Neural cell (in vitro differentiated cells): ENCODE data around the gene LCORL. TPM values are rescaled to one million over a fixed set of nuclear protein-coding genes. Genes with fewer than 3 reads are reported as not detected.
A peak's percentile ranks its signal among the peaks of the same experiment; 100 is the strongest.

Experiments
- H2AFZ ChIP-seq: fragments of 200-600, 300-800 bp; sonication (generic), shearing (Covaris generic); 2 replicates; pipeline ENCODE4 v1.6.0; 2014; ENCODE audit warnings: low read depth, mild to moderate bottlenecking, antibody characterized with exemption, low read length, moderate library complexity
- H3F3A ChIP-seq: fragments of 200-600 bp; shearing (Covaris generic); 2 replicates; pipeline ENCODE4 v1.6.1; 2016; ENCODE audit warnings: mild to moderate bottlenecking, moderate library complexity, mixed read lengths, antibody characterized with exemption, low read length; ENCODE audit not compliant: insufficient read depth, poor library complexity, severe bottlenecking
- H3K27ac ChIP-seq: fragments of 200-600, 300-800 bp; sonication (generic), shearing (Covaris generic); 2 replicates; pipeline ENCODE4 v1.5.1; 2014; ENCODE audit warnings: mild to moderate bottlenecking, low read length, moderate library complexity
- H3K27me3 ChIP-seq: fragments of 300-800, 200-600 bp; sonication (generic), shearing (Covaris generic); 2 replicates; pipeline ENCODE4 v1.6.0; 2014; ENCODE audit warnings: mild to moderate bottlenecking, low read depth, low read length, moderate library complexity; ENCODE audit not compliant: insufficient read depth
- H3K36me3 ChIP-seq: fragments of 300-800, 200-600 bp; sonication (generic), shearing (Covaris generic); 2 replicates; pipeline ENCODE4 v1.5.1; 2014; ENCODE audit warnings: mild to moderate bottlenecking, antibody characterized with exemption, low read length, moderate library complexity; ENCODE audit not compliant: insufficient read depth
- H3K4me2 ChIP-seq: fragments of 300-800, 200-600 bp; sonication (generic), shearing (Covaris generic); 2 replicates; pipeline ENCODE4 v1.6.0; 2014; ENCODE audit warnings: mild to moderate bottlenecking, low read length
- H3K4me3 ChIP-seq: fragments of 300-800, 200-600 bp; sonication (generic), shearing (Covaris generic); 2 replicates; pipeline ENCODE4 v1.5.1; 2014; ENCODE audit warnings: mild to moderate bottlenecking, low read length, moderate library complexity
- H3K79me2 ChIP-seq: fragments of 200-600 bp; shearing (Covaris generic); replicated peaks from 2 replicates; pipeline ENCODE4 v1.6.0; 2014; ENCODE audit warnings: mild to moderate bottlenecking, low read length, moderate library complexity; ENCODE audit not compliant: insufficient read depth
- H3K9ac ChIP-seq: fragments of 300-800, 200-600 bp; sonication (generic), shearing (Covaris generic); 2 replicates; pipeline ENCODE4 v1.6.1; 2016; ENCODE audit warnings: mild to moderate bottlenecking, low read length, mixed read lengths
- H3K9me2 ChIP-seq: fragments of 200-600 bp; shearing (Covaris generic); 2 replicates; pipeline ENCODE4 v1.6.1; 2016; ENCODE audit warnings: mild to moderate bottlenecking, low read length, mixed read lengths; ENCODE audit not compliant: insufficient read depth
- H3K9me3 ChIP-seq: fragments of 200-600, 300-800 bp; sonication (generic), shearing (Covaris generic); 2 replicates; pipeline ENCODE4 v1.6.1; 2016; ENCODE audit warnings: mild to moderate bottlenecking, mixed run types, low read length, moderate library complexity, mixed read lengths
- H4K20me1 ChIP-seq: fragments of 200-600 bp; shearing (Covaris generic); 2 replicates; pipeline ENCODE4 v1.6.1; 2016; ENCODE audit warnings: mild to moderate bottlenecking, mixed run types; ENCODE audit not compliant: insufficient read depth
- EP300 ChIP-seq: fragments of 450-650 bp; conservative IDR thresholded peaks from 2 replicates; pipeline ENCODE4 v1.6.1; 2014; ENCODE audit warnings: antibody characterized with exemption, mild to moderate bottlenecking, moderate library complexity; ENCODE audit not compliant: poor library complexity, severe bottlenecking
- MXI1 ChIP-seq: fragments of 450-650 bp; conservative IDR thresholded peaks from 2 replicates; pipeline ENCODE4 v1.6.1; 2014; ENCODE audit warnings: antibody characterized with exemption, mild to moderate bottlenecking; ENCODE audit not compliant: poor library complexity, severe bottlenecking
- POLR2AphosphoS5 ChIP-seq: IDR thresholded peaks from 2 replicates; pipeline ENCODE4 v1.6.1; 2012
- RAD21 ChIP-seq: fragments of 450-650 bp; conservative IDR thresholded peaks from 2 replicates; pipeline ENCODE4 v1.6.1; 2014; ENCODE audit warnings: antibody characterized with exemption, mild to moderate bottlenecking, moderate library complexity
- REST ChIP-seq: IDR thresholded peaks from 2 replicates; pipeline ENCODE4 v1.6.1; 2012; ENCODE audit warnings: borderline replicate concordance
- SMC3 ChIP-seq: fragments of 450-650 bp; conservative IDR thresholded peaks from 2 replicates; pipeline ENCODE4 v1.6.1; 2014; ENCODE audit warnings: antibody characterized with exemption, mild to moderate bottlenecking, moderate library complexity; ENCODE audit not compliant: poor library complexity
- TAF1 ChIP-seq: IDR thresholded peaks from 2 replicates; pipeline ENCODE4 v1.6.1; 2012; ENCODE audit warnings: low read depth
- polyA minus RNA-seq: library from RNA; depleted of rRNA, polyadenylated mRNA; stranded (reverse); fragments of >200 nt; gene quantifications from 2 replicates; pipeline ENCODE4 v1.2.3, GENCODE V29; 2014
- polyA plus RNA-seq: library from polyadenylated mRNA; depleted of rRNA; stranded (reverse); fragments of >200 nt; gene quantifications from 2 replicates; pipeline ENCODE4 v1.2.3, GENCODE V29; 2014
- TF ChIP-seq, protein P1 (sequence below): fragments of 450-650 bp; IDR thresholded peaks from 2 replicates; pipeline ENCODE4 v1.5.1; 2014; ENCODE audit warnings: antibody characterized with exemption, mild to moderate bottlenecking, moderate library complexity; ENCODE audit not compliant: poor library complexity, severe bottlenecking

The LCORL gene
- 32.0 and 49.0 TPM in 2 replicates for polyA plus RNA-seq
- polyA minus RNA-seq: 131 and 154 TPM in 2 replicates

GRCh38 chr4:18021720-18022571 lies at the start of gene LCORL:
Gene LCORL (minus strand): TSS chr4:18021755. CDS start chr4:18021751, 4 bp downstream.
- H3F3A ChIP-seq: no peaks in the 10 kb centered on the region
- H3K27me3 ChIP-seq: no peaks in the 10 kb centered on the region

DNA sequence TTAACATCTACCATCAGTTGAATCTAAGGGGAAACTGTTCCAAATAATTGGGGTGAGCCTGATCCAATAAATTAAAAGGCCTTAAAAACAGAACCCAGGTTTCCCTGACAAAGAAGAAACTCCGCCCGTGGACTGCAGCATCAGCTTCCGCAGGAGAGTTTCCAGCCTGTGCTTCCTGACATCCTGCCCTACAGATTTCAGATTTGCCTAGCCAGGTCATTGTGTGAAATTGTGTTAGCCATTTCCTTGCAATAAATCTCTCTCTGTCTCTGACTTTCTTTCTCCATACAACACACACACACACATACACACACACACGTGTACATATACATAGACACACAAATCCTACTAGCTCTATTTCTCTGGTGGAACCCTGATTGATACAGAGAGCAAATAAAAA lies 48.3 kb upstream of the LCORL start:
- no peaks in the 10 kb centered on the region for H3K27me3 ChIP-seq
- no peak overlapping the region for H3K4me2 ChIP-seq
- H3K9ac ChIP-seq: no peak overlapping the region
- no peaks in the 10 kb centered on the region for H3K36me3 ChIP-seq
- H2AFZ ChIP-seq: no peak overlapping the region
- H3F3A ChIP-seq: no peaks in the 10 kb centered on the region
- H3K4me3 ChIP-seq: no peak overlapping the region
- H3K27ac ChIP-seq: no peak overlapping the region
- H3K79me2 ChIP-seq: no peaks in the 10 kb centered on the region
- H3K9me2 ChIP-seq: no peaks in the 10 kb centered on the region
- no peaks in the 10 kb centered on the region for H3K9me3 ChIP-seq
- H4K20me1 ChIP-seq: no peaks in the 10 kb centered on the region
- no peak for TF ChIP-seq POLR2AphosphoS5
- no peak for TF ChIP-seq RAD21
- TF ChIP-seq, protein P1, sequence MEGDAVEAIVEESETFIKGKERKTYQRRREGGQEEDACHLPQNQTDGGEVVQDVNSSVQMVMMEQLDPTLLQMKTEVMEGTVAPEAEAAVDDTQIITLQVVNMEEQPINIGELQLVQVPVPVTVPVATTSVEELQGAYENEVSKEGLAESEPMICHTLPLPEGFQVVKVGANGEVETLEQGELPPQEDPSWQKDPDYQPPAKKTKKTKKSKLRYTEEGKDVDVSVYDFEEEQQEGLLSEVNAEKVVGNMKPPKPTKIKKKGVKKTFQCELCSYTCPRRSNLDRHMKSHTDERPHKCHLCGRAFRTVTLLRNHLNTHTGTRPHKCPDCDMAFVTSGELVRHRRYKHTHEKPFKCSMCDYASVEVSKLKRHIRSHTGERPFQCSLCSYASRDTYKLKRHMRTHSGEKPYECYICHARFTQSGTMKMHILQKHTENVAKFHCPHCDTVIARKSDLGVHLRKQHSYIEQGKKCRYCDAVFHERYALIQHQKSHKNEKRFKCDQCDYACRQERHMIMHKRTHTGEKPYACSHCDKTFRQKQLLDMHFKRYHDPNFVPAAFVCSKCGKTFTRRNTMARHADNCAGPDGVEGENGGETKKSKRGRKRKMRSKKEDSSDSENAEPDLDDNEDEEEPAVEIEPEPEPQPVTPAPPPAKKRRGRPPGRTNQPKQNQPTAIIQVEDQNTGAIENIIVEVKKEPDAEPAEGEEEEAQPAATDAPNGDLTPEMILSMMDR: no peak
- TF ChIP-seq TAF1: no peak
- no peak for TF ChIP-seq REST
- no peak for TF ChIP-seq SMC3
- no peak for TF ChIP-seq MXI1

More at GRCh38 chr4:18021720-18022571, at the start of gene LCORL:
- Histone ChIP-seq H3K4me2 (peak within 1 kb of the TSS; percentile 74), H3K9me3 (no peaks in the 10 kb centered on the region), H3K36me3 (no peaks in the 10 kb centered on the region), H3K27ac (peak within 1 kb of the TSS; percentile 88), H2AFZ (peak within 1 kb of the TSS; percentile 58), H3K9ac (peak within 1 kb of the TSS; percentile 88), H3K4me3 (peak within 1 kb of the TSS; percentile 86), H4K20me1 (peaks cover 5% of the 10 kb centered on the region), H3K79me2 (peaks cover 37% of the 10 kb centered on the region), H3K9me2 (no peaks in the 10 kb centered on the region)
- TF ChIP-seq REST (no peak), TAF1 (peak; percentile 20), MXI1 (peak; percentile 63), POLR2AphosphoS5 (peak; percentile 89), EP300 (peak; percentile 89), RAD21 (no peak)
- TF ChIP-seq, protein P1: peak; percentile 12
